Spinal cord (tissue), 10 donors: ENCODE data around the gene PPM1E. TPM values are rescaled to one million over a fixed set of nuclear protein-coding genes. Genes with fewer than 3 reads are reported as not detected.
"Not testable (repeated sequence)": the region's sequence is repeated elsewhere in the genome, so short reads cannot be mapped to it uniquely, and the experiment has no call there.

ENCODE experiments used
- DNase-seq, 6 donors: peaks; one replicate each; pipeline versions ENCODE4 v3.0.0 to v3.0.0-alpha.2; 2013 to 2015; ENCODE audit warnings: low spot score in 6 of 6, low read depth in 4 of 6
- H3K27ac ChIP-seq: one replicate; pipeline ENCODE4 v1.5.1; 2013; ENCODE audit warnings: low read depth, low read length, control low read depth
- H3K27me3 ChIP-seq: one replicate; pipeline ENCODE4 v1.6.1; 2013; ENCODE audit warnings: low read length; ENCODE audit not compliant: control insufficient read depth, insufficient read depth
- H3K36me3 ChIP-seq: one replicate; pipeline ENCODE4 v1.6.1; 2013; ENCODE audit warnings: low read length; ENCODE audit not compliant: control insufficient read depth, insufficient read depth
- H3K4me1 ChIP-seq: one replicate; pipeline ENCODE4 v1.6.1; 2013; ENCODE audit warnings: low read length; ENCODE audit not compliant: control insufficient read depth, insufficient read depth
- H3K4me3 ChIP-seq: one replicate; pipeline ENCODE4 v1.5.1; 2013; ENCODE audit warnings: low read depth, low read length, control low read depth
- H3K9me3 ChIP-seq: one replicate; pipeline ENCODE4 v1.6.1; 2013; ENCODE audit warnings: low read length; ENCODE audit not compliant: control insufficient read depth, insufficient read depth
- WGBS: methylation state at CpG from one replicate; pipeline ENCODE4 v1.1.5; 2013; ENCODE audit warnings: missing lambda C conversion rate; ENCODE audit not compliant: insufficient coverage; 5-methylcytosine and 5-hydroxymethylcytosine counted together
- polyA plus RNA-seq, 2 donors: library from polyadenylated mRNA; unstranded; fragments of 120-200 nt; gene quantifications; one replicate each; pipeline ENCODE4 v1.2.1, GENCODE V29; 2013; ENCODE audit not compliant: insufficient read length in 2 of 2
- total RNA-seq, 2 donors: library from RNA; depleted of rRNA in 1 of 2; stranded (reverse); fragments of 120-200 nt in 1 of 2; fragments of >200 nt in 1 of 2; gene quantifications; one replicate each; pipeline versions ENCODE4 v1.2.3 to v1.2.4, GENCODE V29; 2013 to 2014
- donor health status: healthy.

PPM1E gene
- total and polyA plus RNA-seq, 4 donors = 10.9 to 42.0 (median 32.6) TPM

DNA sequence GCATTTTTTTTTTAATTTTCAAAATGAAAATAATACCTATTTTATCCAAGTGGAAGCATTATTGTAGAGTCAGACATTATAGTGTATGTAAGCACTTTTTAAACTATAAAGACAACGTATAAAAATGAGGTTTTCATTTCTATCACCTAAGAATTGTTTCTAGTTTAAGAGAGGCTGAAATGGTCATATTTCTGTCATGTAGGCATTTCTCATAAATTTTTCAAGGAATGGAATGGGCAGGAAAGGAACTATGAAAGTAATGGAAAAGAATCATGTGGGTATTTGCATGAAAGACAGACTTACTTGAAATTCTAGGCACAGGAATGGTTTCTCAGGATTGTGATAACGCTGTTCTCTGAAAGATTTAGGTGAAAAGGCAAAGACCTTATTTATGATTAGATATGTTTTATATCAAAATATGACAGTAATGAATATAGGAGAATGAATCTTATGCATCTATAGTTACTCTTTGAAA, 67.4 kb downstream of the PPM1E start:
- no peak overlapping the region for H3K27ac ChIP-seq
- peaks cover 2% of the 10 kb centered on the region for H3K4me1 ChIP-seq
- H3K4me3 ChIP-seq = no peak overlapping the region
- DNase-seq = peak in 1 of 6 donors; percentile 27
- H3K27me3 ChIP-seq = no peaks in the 10 kb centered on the region
- no peaks in the 10 kb centered on the region for H3K9me3 ChIP-seq
- WGBS = no CpG with 5 or more reads among the region's 2 CpGs
- no peaks in the 10 kb centered on the region for H3K36me3 ChIP-seq

- WGBS = 98% methylated on average over 5 of the region's 10 CpGs
- peaks cover 3% of the 10 kb centered on the region for H3K9me3 ChIP-seq
- H3K4me3 ChIP-seq = no peak overlapping the region
- H3K36me3 ChIP-seq = no peaks in the 10 kb centered on the region
- no peak for DNase-seq
- H3K4me1 ChIP-seq = peaks cover 2% of the 10 kb centered on the region
- no peaks in the 10 kb centered on the region for H3K27me3 ChIP-seq
- H3K27ac ChIP-seq = no peak overlapping the region
These were observed 73.6 kb downstream of the PPM1E start for GRCh38 chr17:58829172-58829637.

DNA sequence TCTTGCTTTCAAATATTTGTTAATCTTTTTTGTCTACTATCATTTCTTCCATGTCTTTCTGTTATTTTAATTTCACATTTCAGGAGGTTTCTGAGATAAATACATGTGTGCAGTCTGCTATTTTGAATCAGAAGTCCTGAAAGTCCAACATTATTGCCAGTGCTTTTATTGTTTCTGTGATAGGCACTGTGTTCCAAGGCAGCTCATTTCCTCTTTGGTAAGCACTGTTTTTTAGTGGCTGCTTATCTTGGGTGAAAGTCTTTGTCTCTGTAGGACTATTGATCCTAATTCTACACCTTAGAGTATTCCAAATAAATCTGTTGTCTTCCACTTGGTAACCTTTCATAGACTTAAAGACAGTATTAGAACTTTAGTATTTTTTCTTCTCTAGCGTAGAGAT, 76.1 kb downstream of the PPM1E start:
- Histone ChIP-seq H3K4me1 (no peaks in the 10 kb centered on the region), H3K4me3 (no peak overlapping the region), H3K9me3 (peaks cover 3% of the 10 kb centered on the region), H3K27ac (no peak overlapping the region), H3K36me3 (no peaks in the 10 kb centered on the region), H3K27me3 (no peaks in the 10 kb centered on the region)
- DNase-seq = no peak
- no CpG with 5 or more reads among the region's 1 CpG for WGBS

- H3K4me1 ChIP-seq = no peaks in the 10 kb centered on the region
- WGBS = no CpG with 5 or more reads among the region's 3 CpGs
- H3K4me3 ChIP-seq = no peak overlapping the region
- H3K36me3 ChIP-seq = no peaks in the 10 kb centered on the region
- peaks cover 3% of the 10 kb centered on the region for H3K9me3 ChIP-seq
- no peaks in the 10 kb centered on the region for H3K27me3 ChIP-seq
- no peak for DNase-seq
- H3K27ac ChIP-seq = no peak overlapping the region
These were observed 76.9 kb downstream of the PPM1E start for GRCh38 chr17:58832514-58832913.

- 100% methylated on average over 2 of the region's 5 CpGs for WGBS
- H3K27me3 ChIP-seq = no peaks in the 10 kb centered on the region
- H3K36me3 ChIP-seq = no peaks in the 10 kb centered on the region
- no peaks in the 10 kb centered on the region for H3K4me1 ChIP-seq
- DNase-seq = no peak
- no peak overlapping the region for H3K27ac ChIP-seq
- H3K9me3 ChIP-seq = no peaks in the 10 kb centered on the region
- H3K4me3 ChIP-seq = no peak overlapping the region
These were observed 82.0 kb downstream of the PPM1E start for GRCh38 chr17:58837699-58838098.

GRCh38 chr17:58840820-58841612, 85.4 kb downstream of the PPM1E start:
- H3K36me3 ChIP-seq = no peaks in the 10 kb centered on the region
- WGBS = 100% methylated on average over 1 of the region's 4 CpGs

DNA sequence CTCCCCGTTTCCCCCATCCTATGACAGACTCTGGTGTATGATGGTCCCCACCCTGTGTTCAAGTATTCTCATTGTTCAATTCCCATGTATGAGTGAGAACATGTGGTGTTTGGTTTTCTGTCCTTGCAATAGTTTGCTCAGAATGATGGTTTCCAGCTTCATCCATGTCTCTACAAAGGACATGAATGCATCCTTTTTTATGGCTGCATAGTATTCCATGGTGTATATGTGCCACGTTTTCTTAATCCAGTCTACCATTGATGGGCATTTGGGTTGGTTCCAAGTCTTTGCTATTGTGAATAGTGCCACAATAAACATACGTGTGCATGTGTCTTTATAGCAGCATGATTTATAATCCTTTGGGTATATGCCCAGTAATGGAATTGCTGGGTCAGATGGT, 90.8 kb downstream of the PPM1E start:
- not testable (repeated sequence) for H3K27ac ChIP-seq, H3K27me3 ChIP-seq, DNase-seq, H3K4me3 ChIP-seq, H3K9me3 ChIP-seq, H3K36me3 ChIP-seq, H3K4me1 ChIP-seq
- WGBS = no CpG with 5 or more reads among the region's 3 CpGs

More at GRCh38 chr17:58840820-58841612, 85.4 kb downstream of the PPM1E start:
- no peaks in the 10 kb centered on the region for H3K4me1 ChIP-seq
- no peak overlapping the region for H3K27ac ChIP-seq
- H3K9me3 ChIP-seq = no peaks in the 10 kb centered on the region
- H3K27me3 ChIP-seq = no peaks in the 10 kb centered on the region
- no peak for DNase-seq
- H3K4me3 ChIP-seq = no peak overlapping the region

DNA sequence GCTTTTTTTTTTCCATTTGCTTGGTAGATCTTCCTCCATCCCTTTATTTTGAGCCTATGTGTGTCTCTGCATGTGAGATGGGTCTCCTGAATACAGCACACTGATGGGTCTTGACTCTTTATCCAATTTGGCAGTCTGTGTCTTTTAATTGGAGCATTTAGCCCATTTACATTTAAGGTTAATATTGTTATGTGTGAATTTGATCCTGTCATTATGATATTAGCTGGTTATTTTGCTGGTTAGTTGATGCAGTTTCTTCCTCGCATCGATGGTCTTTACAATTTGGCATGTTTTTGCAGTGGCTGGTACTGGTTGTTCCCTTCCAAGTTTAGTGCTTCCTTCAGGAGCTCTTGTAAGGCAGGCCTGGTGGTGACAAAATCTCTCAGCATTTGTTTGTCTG, 94.5 kb downstream of the PPM1E start:
- not testable (repeated sequence) for H3K9me3 ChIP-seq, H3K27ac ChIP-seq, H3K36me3 ChIP-seq, H3K4me1 ChIP-seq, DNase-seq, H3K4me3 ChIP-seq, H3K27me3 ChIP-seq
- no CpG with 5 or more reads among the region's 2 CpGs for WGBS

GRCh38 chr17:58865301-58865700, 109.6 kb downstream of the PPM1E start:
- Histone ChIP-seq H3K9me3 (no peaks in the 10 kb centered on the region), H3K27me3 (no peaks in the 10 kb centered on the region), H3K4me1 (no peaks in the 10 kb centered on the region), H3K4me3 (no peak overlapping the region), H3K36me3 (no peaks in the 10 kb centered on the region), H3K27ac (no peak overlapping the region)
- no peak for DNase-seq
- 100% methylated on average over 1 of the region's 6 CpGs for WGBS

GRCh38 chr17:58870747-58871146, 115.1 kb downstream of the PPM1E start:
- no peak for DNase-seq
- no peaks in the 10 kb centered on the region for H3K9me3 ChIP-seq
- 100% methylated on average over 1 of the region's 4 CpGs for WGBS
- no peak overlapping the region for H3K4me3 ChIP-seq
- no peaks in the 10 kb centered on the region for H3K36me3 ChIP-seq
- no peak overlapping the region for H3K27ac ChIP-seq
- no peaks in the 10 kb centered on the region for H3K27me3 ChIP-seq
- no peaks in the 10 kb centered on the region for H3K4me1 ChIP-seq
